ENCODE measurements around the gene SPATA18.

GRCh38 chr4:52142816-52143215, 91.7 kb downstream of the SPATA18 start:
- TF ChIP-seq CTCF (IDR thresholded peaks at IDR 0.05; ENCODE audit: poor library complexity) = no peak
- TF ChIP-seq EZH2phosphoT487 (IDR thresholded peaks at IDR 0.05; ENCODE audit: low read depth, severe bottlenecking, unreplicated experiment) = no peak
